HG02610 (cell line): Measurements from ENCODE around the gene SLC14A1.

ENCODE experiments used
- ATAC-seq: cut with Tn5 transposase; IDR thresholded peaks from one replicate; pipeline ENCODE4 v1.9.1; 2021; ENCODE audit warnings: mild to moderate bottlenecking, moderate library complexity; ENCODE audit not compliant: unreplicated experiment

The SLC14A1 gene

GRCh38 chr18:45792506-45793263 lies 68.7 kb downstream of the SLC14A1 start:
- ATAC-seq, result peak; percentile 13

GRCh38 chr18:45793264-45793965 lies 69.4 kb downstream of the SLC14A1 start:
- ATAC-seq, result peak; percentile 75

- no peak for ATAC-seq
These were observed 77.5 kb downstream of the SLC14A1 start for GRCh38 chr18:45801416-45802004.
